Bronchial epithelial cell (primary cell): ENCODE results near the gene IP6K3. TPM values are rescaled to one million over a fixed set of nuclear protein-coding genes. Genes with fewer than 3 reads are reported as not detected.

Source experiments
- DNase-seq: peaks from one replicate; pipeline ENCODE4 v3.0.0-alpha.2; 2010; ENCODE audit warnings: low read depth
- FAIRE-seq: peaks from 2 replicates; lab custom pipeline; 2011; peaks lifted over from hg19 to GRCh38; lab: Jason Lieb, UNC
- H3K27me3 ChIP-seq: 2 replicates; pipeline ENCODE4 v1.5.1; 2011; ENCODE audit warnings: low read length; ENCODE audit not compliant: control insufficient read depth, insufficient read depth
- H3K36me3 ChIP-seq: 2 replicates; pipeline ENCODE4 v1.5.1; 2011; ENCODE audit warnings: low read length; ENCODE audit not compliant: control insufficient read depth, insufficient read depth
- H3K4me3 ChIP-seq: 2 replicates; pipeline ENCODE4 v1.5.1; 2011; ENCODE audit warnings: mild to moderate bottlenecking, low read depth, low read length, control low read depth
- CTCF ChIP-seq: IDR thresholded peaks from 2 replicates; pipeline ENCODE4 v1.5.1; 2011; ENCODE audit warnings: mild to moderate bottlenecking, moderate library complexity, low read length, control low read depth, inconsistent platforms; ENCODE audit not compliant: insufficient read depth, severe bottlenecking
- total RNA-seq: library from RNA; depleted of rRNA; stranded (reverse); fragments of >200 nt; gene quantifications from 2 replicates; pipeline ENCODE4 v1.2.1, GENCODE V29; 2014

Gene IP6K3
- total RNA-seq, 1 donor from 2014 or later: under 0.01 TPM

GRCh38 chr6:33761922-33762629, 15.4 kb upstream of the IP6K3 start:
- DNase-seq: peak; percentile 60
- no peak overlapping the region for H3K4me3 ChIP-seq
- H3K27me3 ChIP-seq: no peaks in the 10 kb centered on the region
- no peak for FAIRE-seq
- peak; percentile 93 for TF ChIP-seq CTCF
- no peaks in the 10 kb centered on the region for H3K36me3 ChIP-seq

GRCh38 chr6:33761581-33761921, 14.8 kb upstream of the IP6K3 start:
- no peak for TF ChIP-seq CTCF
- FAIRE-seq (no peak), DNase-seq (no peak)
- Histone ChIP-seq H3K4me3 (no peak overlapping the region), H3K27me3 (no peaks in the 10 kb centered on the region), H3K36me3 (no peaks in the 10 kb centered on the region)

- TF ChIP-seq CTCF: no peak
- DNase-seq (no peak), FAIRE-seq (no peak)
- H3K36me3 ChIP-seq: no peaks in the 10 kb centered on the region
- no peak overlapping the region for H3K4me3 ChIP-seq
- no peaks in the 10 kb centered on the region for H3K27me3 ChIP-seq
Observed at GRCh38 chr6:33759887-33760629, 13.4 kb upstream of the IP6K3 start.

- DNase-seq (peak; percentile 54), FAIRE-seq (no peak)
- Histone ChIP-seq H3K27me3 (no peaks in the 10 kb centered on the region), H3K4me3 (no peak overlapping the region), H3K36me3 (no peaks in the 10 kb centered on the region)
- TF ChIP-seq CTCF: no peak
Observed at GRCh38 chr6:33758815-33759216, 12.1 kb upstream of the IP6K3 start.

- no peak for TF ChIP-seq CTCF
- no peak for DNase-seq
- no peaks in the 10 kb centered on the region for H3K27me3 ChIP-seq
- H3K4me3 ChIP-seq: no peak overlapping the region
- no peaks in the 10 kb centered on the region for H3K36me3 ChIP-seq
- no peak for FAIRE-seq
Observed at GRCh38 chr6:33757906-33758305, 11.2 kb upstream of the IP6K3 start.
